NCI-H2029 (cell line): ENCODE data around the gene SOX6.
"Not testable (repeated sequence)": the region's sequence is repeated elsewhere in the genome, so short reads cannot be mapped to it uniquely, and the experiment has no call there.

ENCODE experiments used
- DNase-seq: peaks from one replicate; lab custom pipeline; 2025; lab: John Stamatoyannopoulos, UW

SOX6 gene

GRCh38 chr11:15929371-15929901 lies 426.9 kb downstream of the SOX6 start:
- no peak for DNase-seq

- no peak for DNase-seq
These were observed 428.5 kb downstream of the SOX6 start for GRCh38 chr11:15927864-15928217.

GRCh38 chr11:15927196-15927863 lies 429.0 kb downstream of the SOX6 start:
- no peak for DNase-seq

- no peak for DNase-seq
These were observed 430.3 kb downstream of the SOX6 start for GRCh38 chr11:15926071-15926470.

GRCh38 chr11:15923183-15923582 lies 433.2 kb downstream of the SOX6 start:
- no peak for DNase-seq

GRCh38 chr11:15922745-15923144 lies 433.6 kb downstream of the SOX6 start:
- DNase-seq, result not testable (repeated sequence)

GRCh38 chr11:15920856-15921629 lies 435.3 kb downstream of the SOX6 start:
- DNase-seq, result no peak

GRCh38 chr11:15918674-15919073 lies 437.7 kb downstream of the SOX6 start:
- peak; percentile 2 for DNase-seq

GRCh38 chr11:15918212-15918611 lies 438.1 kb downstream of the SOX6 start:
- DNase-seq, result peak; percentile 20
